HCT116 (cell line): ENCODE measurements around the gene DNMT3B.
A peak's percentile ranks its signal among the peaks of the same experiment; 100 is the strongest.

Experiments used
- CBX3 ChIP-seq: IDR thresholded peaks from 2 replicates; pipeline ENCODE4 v1.6.1; 2012; ENCODE audit warnings: low read depth
- CTCF ChIP-seq, 3 experiments: fragments of 200-600 bp in 1 of 3; sonication (generic) in 1 of 3; IDR thresholded peaks in 2 of 3; conservative IDR thresholded peaks in 1 of 3; 2 replicates each; pipeline ENCODE4 v1.5.1; 2012 to 2017; ENCODE audit warnings: low read depth in 2 of 3, low read length in 2 of 3, antibody characterized with exemption in 1 of 3, borderline replicate concordance in 1 of 3, control low read depth in 1 of 3, mild to moderate bottlenecking in 1 of 3, mixed read lengths in 1 of 3, mixed run types in 1 of 3, moderate library complexity in 1 of 3; ENCODE audit not compliant: insufficient read depth in 1 of 3
- EGR1 ChIP-seq: IDR thresholded peaks from 2 replicates; pipeline ENCODE4 v1.6.1; 2012; ENCODE audit warnings: low read depth
- EZH2phosphoT487 ChIP-seq: fragments of 200-600 bp; IDR thresholded peaks from 2 replicates; pipeline ENCODE4 v1.6.1; 2018; ENCODE audit warnings: antibody characterized with exemption, borderline replicate concordance
- JUND ChIP-seq: IDR thresholded peaks from 2 replicates; pipeline ENCODE4 v1.6.1; 2012
- POLR2A ChIP-seq: IDR thresholded peaks from 2 replicates; pipeline ENCODE4 v1.7.0; 2011; ENCODE audit warnings: borderline replicate concordance; ENCODE audit not compliant: insufficient read depth, insufficient read length; ENCODE audit errors: extremely low read depth
- POLR2AphosphoS5 ChIP-seq: IDR thresholded peaks from 2 replicates; pipeline ENCODE4 v1.6.1; 2011; ENCODE audit warnings: mild to moderate bottlenecking, low read depth, low read length, moderate library complexity
- RAD21 ChIP-seq: IDR thresholded peaks from 2 replicates; pipeline ENCODE4 v1.6.1; 2012; ENCODE audit warnings: low read depth, mild to moderate bottlenecking
- SP1 ChIP-seq: IDR thresholded peaks from 2 replicates; pipeline ENCODE4 v1.6.1; 2012; ENCODE audit warnings: low read depth

- TF ChIP-seq POLR2A (peak; percentile 78), EZH2phosphoT487 (no peak), CTCF (IDR thresholded peaks at IDR 0.05 in 2 of 3, conservative IDR thresholded peaks at IDR 0.05 in 1 of 3; ENCODE audit: borderline replicate concordance in 1 of 3, insufficient read depth in 1 of 3, low read depth in 2 of 3, low read length in 2 of 3) (no peak), CBX3 (0 out of 2 replicates have a peak, but pooled peaks have one; percentile 16), SP1 (peak; percentile 22; the same call in 1 of the 2 replicates), RAD21 (no peak), EGR1 (peak; percentile 59; the same call in 1 of the 2 replicates), JUND (no peak), POLR2AphosphoS5 (peak; percentile 91)
These were observed at the start of gene DNMT3B for GRCh38 chr20:32761831-32762753.
